Erythroblast (primary cell): ENCODE results near the gene ZNF277.

ENCODE experiments used
- DNase-seq, 2 experiments: peaks; one replicate each; lab custom pipeline; 2025; lab: John Stamatoyannopoulos, UW
- GATA1 ChIP-seq: IDR thresholded peaks from 2 replicates; pipeline ENCODE4 v1.6.1; 2011; ENCODE audit warnings: low read depth, mild to moderate bottlenecking, control low read depth, low read length, moderate library complexity
- POLR2A ChIP-seq: IDR thresholded peaks from 2 replicates; pipeline ENCODE4 v1.6.1; 2011; ENCODE audit warnings: mild to moderate bottlenecking, low read length

The ZNF277 gene

GRCh38 chr7:112336261-112336660 lies 129.8 kb downstream of the ZNF277 start:
- TF ChIP-seq GATA1 (no peak), POLR2A (no peak)
- no peak for DNase-seq

GRCh38 chr7:112336936-112337576 lies 130.6 kb downstream of the ZNF277 start:
- DNase-seq, result no peak
- no peak for TF ChIP-seq GATA1
- no peak for TF ChIP-seq POLR2A

- TF ChIP-seq GATA1 (no peak), POLR2A (no peak)
Observed at GRCh38 chr7:112337892-112338291, 131.4 kb downstream of the ZNF277 start.

GRCh38 chr7:112338786-112339185 lies 132.3 kb downstream of the ZNF277 start:
- no peak for TF ChIP-seq GATA1
- TF ChIP-seq POLR2A, result no peak
- DNase-seq, result no peak

More at GRCh38 chr7:112337892-112338291, 131.4 kb downstream of the ZNF277 start:
- no peak for DNase-seq

- no peak for TF ChIP-seq GATA1
- TF ChIP-seq POLR2A, result no peak
- no peak for DNase-seq
Observed at GRCh38 chr7:112341464-112341863, 135.0 kb downstream of the ZNF277 start.

GRCh38 chr7:112346381-112347060 lies 140.0 kb downstream of the ZNF277 start:
- no peak for TF ChIP-seq GATA1
- TF ChIP-seq POLR2A, result no peak
- peak in 1 of 2 experiments; percentile 3 for DNase-seq

- no peak for TF ChIP-seq GATA1
- TF ChIP-seq POLR2A, result no peak
- no peak for DNase-seq
Observed at GRCh38 chr7:112347088-112347487, 140.6 kb downstream of the ZNF277 start.

GRCh38 chr7:112350585-112350984 lies 144.1 kb downstream of the ZNF277 start:
- no peak for TF ChIP-seq POLR2A
- TF ChIP-seq GATA1, result no peak
- DNase-seq, result no peak

GRCh38 chr7:112356596-112356995 lies 150.1 kb downstream of the ZNF277 start:
- no peak for DNase-seq
- no peak for TF ChIP-seq GATA1
- no peak for TF ChIP-seq POLR2A

GRCh38 chr7:112357136-112357535 lies 150.6 kb downstream of the ZNF277 start:
- DNase-seq, result no peak
- TF ChIP-seq GATA1 (no peak), POLR2A (no peak)

GRCh38 chr7:112358513-112358912 lies 152.0 kb downstream of the ZNF277 start:
- TF ChIP-seq POLR2A (no peak), GATA1 (no peak)
- no peak for DNase-seq

GRCh38 chr7:112359086-112359485 lies 152.6 kb downstream of the ZNF277 start:
- DNase-seq, result no peak

GRCh38 chr7:112360681-112361080 lies 154.2 kb downstream of the ZNF277 start:
- DNase-seq, result no peak
- no peak for TF ChIP-seq POLR2A
- no peak for TF ChIP-seq GATA1

More at GRCh38 chr7:112359086-112359485, 152.6 kb downstream of the ZNF277 start:
- TF ChIP-seq POLR2A, result no peak
- no peak for TF ChIP-seq GATA1

- TF ChIP-seq POLR2A (no peak), GATA1 (no peak)
- no peak for DNase-seq
Observed at GRCh38 chr7:112361154-112361553, 154.7 kb downstream of the ZNF277 start.
